Hematopoietic multipotent progenitor cell treated with erythropoietin and hydrocortisone succinate and interleukin-3 and kit ligand, for 15 days (in vitro differentiated cells): ENCODE results near the gene TRPV3.
"Not testable (repeated sequence)": the region's sequence is repeated elsewhere in the genome, so short reads cannot be mapped to it uniquely, and the experiment has no call there.

ENCODE experiments used
- DNase-seq: peaks from one replicate; pipeline ENCODE4 v3.0.0-alpha.2; 2015; ENCODE audit warnings: low spot score

Gene TRPV3

DNA sequence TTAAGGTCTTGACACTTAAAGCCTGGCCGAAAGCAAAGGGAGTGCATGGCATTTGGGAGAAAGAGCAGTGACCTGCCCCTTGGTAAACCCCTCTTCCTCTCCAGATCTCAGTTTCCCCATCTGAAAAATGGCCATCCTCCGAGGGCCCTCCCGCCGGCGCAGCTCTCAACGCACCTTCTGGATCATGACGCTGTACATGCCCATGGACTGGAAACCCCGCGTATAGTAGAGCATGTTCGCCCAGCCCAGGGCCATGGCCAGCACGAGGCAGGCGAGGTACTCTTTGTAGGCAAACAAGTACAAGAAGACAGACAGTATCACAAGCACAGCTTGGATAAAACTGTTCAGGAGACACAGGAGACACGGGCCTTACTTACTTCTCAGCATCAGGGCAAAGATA is 33.6 kb downstream of the TRPV3 start:
- no peak for DNase-seq

DNA sequence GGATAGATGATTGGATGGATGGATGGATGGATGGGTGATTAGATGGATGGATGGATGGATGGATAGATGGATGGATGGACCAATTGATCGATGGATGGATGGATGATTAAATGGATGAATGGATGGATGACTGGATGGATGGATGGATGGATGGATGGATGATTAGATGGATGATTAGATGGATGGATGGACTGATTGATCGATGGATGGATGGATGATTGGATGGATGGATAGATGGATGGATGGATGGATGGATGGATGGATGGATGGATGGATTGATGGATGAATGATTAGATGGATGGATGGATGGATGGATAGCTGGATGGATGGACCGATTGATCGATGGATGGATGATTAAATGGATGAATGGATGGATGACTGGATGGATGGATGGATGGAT is 38.1 kb downstream of the TRPV3 start:
- DNase-seq, result not testable (repeated sequence)

DNA sequence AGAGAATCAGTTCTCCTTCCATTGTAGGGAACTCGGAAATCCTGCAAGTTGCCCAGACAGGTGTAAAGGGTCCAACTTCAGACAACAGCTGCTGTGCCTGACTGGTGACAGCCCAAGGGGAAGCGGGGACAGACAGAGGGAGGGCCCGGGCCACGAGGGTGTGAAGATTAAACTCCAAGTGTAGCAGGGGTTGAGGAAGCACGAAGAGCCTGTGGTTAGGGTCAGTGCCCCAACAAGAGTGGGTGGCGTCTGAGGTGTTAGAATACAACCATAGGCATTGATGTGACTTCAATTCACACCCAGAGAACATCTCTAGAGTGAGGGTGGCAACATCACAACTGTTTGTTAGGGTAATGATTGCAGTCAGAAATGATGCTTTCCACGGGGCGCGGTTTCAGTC is 42.7 kb downstream of the TRPV3 start:
- DNase-seq, result no peak

DNA sequence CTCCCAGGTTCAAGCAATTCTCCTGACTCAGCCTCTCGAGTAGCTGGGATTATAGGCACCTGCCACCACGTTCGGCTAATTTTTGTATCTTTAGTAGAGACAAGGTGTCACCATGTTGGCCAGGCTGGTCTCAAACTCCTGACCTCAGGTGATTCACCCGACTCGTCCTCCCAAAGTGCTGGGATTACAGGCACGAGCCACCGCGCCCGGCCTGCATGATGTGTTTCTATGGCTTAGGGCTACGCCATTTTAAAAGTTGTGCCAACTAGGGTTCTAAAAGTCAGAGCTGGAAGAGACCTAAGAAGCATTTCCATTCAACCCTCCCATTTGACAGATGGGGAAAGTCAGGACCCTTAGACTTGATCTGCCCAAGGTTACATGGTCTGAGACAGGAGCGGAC is 43.4 kb downstream of the TRPV3 start:
- DNase-seq, result not testable (repeated sequence)

DNA sequence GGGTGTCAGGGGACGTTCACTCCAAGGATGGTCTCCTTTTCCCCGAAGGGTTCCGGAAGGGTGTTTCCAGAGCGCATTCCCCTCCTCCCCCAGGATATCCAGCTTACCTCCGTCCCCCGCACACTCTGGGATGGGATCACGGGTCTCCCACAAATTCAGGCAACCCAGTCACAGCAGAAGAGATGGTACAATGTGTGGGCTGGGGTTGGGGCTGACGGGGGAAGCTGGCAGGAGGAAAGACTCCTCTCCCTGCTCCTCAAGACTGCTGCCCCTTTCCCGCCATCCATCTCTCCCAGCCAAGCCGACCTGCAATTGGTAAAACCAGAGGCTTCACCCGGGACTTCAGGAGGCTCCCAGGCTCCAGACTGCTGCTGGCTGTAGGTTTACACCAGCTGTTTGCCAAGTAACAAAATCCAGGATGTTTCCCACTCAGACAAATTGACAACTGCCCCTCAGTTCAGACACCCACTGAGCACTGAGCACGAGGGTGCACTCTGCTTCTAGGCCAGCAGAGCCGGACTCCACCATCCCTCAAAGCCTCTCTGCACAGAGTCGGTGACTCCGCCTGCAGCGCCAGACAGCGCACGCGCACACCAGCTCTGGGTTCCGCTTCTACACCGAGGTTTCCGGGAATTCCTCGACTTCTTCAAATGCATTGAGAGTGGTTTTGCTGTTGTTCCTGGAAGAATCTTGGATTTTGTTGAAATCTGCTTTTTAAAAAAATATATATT is 44.1 kb downstream of the TRPV3 start:
- no peak for DNase-seq

DNA sequence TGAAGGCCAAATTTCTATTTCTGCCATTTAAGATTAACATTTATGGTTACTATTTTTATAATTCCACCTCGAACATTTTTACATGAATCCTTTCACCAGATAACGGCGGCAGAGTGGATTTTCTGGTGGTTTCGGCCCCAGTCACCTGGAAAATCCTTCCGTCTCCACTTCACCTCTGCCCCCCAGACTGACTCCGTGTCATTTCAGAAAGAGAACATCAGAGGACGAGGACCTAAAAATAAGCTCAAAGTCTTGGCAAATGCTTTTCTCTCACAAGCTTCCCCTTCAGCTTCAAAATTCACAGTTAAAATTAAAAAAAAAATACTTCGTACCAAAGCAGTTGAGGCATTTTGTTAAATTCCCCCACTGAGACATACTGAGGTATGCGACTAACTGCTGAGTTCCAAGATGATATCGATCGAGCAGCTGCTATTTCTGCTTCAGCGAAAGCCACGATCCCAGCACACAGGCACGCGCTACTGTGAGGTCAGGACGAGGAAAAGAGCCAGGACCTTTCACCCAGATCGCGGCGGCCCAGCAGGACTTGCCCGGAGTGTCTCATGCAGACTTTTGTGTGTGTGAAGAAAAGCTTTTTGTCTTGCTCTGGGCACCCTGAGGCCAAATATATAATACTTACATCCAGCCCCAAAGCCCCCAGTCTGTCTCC is 45.0 kb downstream of the TRPV3 start:
- DNase-seq, result no peak

DNA sequence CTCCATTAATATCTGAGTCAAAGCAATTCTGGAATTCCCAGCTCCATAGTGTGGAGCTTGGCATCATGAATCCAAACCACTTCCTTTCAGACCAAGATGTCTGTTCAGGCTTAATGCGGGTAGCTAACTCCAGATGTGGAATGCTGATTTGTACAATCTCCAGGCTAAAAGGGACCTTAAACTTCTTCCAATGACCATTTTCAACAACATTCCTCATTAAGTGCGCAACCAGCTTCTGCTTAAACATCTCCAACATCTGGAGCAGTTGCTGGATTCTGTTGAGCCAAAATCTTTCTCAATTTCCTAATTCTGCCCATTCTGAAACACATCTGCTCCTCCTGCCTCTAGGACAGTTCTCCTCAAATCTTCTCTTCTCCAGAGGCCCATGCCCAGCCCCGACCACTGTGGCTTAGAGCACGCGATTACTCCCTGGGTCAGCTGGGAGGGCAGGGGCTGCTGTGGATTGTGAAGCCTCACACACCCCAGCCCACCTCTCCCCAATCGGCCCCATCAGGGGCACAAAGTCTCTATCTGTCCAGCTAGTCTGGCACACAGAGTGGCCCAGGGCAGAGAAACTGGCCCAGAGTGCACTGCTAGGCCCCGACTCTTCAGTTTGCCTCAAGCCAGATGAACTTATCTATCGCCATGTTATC is 45.6 kb downstream of the TRPV3 start:
- no peak for DNase-seq

DNA sequence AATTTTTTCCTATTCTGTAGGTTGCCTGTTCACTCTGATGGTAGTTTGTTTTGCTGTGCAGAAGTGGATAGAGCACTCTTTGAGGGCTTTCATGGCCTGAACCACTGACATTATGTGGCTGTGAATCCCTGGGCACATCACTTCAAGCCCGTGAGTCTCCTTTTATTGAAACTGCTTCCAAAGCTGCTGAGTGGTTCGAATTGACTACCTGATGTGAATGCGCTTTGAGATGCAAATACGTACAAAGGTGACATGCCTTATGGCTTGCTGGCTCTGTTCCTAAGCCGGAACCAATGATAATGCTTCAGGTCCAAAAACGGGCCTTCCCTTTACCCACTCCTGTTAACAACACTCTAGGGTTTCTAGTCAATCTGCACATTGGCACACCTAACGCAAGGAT is 47.5 kb downstream of the TRPV3 start:
- no peak for DNase-seq

DNA sequence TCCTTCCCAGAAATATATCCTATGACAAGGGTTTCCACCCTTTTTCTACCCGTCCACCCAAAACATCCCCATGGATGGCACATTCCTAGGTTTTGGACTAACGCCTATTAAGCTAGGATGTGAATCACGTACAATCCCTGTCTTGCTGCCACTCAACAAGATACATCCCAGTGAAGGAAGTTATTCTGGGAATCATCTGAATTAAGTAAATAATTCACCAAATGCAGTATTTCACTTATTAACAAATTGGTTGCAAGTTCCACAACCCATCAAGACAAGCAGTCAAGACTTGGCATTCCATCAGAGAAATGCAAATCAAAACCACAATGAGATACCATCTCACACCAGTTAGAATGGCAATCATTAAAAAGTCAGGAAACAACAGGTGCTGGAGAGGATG is 49.7 kb downstream of the TRPV3 start:
- no peak for DNase-seq

DNA sequence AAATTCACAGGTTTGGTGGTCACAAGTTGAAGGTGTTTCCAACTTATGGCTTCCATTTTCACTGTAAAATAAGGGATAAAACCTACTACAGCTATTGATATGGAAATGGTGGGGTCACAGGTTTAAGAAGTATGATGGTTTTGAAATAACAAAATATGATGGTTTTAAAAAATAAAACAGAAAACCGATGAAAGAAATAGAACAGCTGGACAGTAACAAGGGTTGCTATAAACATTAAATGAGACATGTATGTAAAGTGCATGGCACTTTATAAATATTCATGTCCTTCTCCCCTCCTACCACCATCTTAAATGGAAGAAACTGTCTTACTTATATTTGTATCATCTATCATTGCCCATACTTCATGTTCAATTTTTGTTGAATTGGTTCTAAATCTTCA is 50.5 kb downstream of the TRPV3 start:
- DNase-seq, result no peak

DNA sequence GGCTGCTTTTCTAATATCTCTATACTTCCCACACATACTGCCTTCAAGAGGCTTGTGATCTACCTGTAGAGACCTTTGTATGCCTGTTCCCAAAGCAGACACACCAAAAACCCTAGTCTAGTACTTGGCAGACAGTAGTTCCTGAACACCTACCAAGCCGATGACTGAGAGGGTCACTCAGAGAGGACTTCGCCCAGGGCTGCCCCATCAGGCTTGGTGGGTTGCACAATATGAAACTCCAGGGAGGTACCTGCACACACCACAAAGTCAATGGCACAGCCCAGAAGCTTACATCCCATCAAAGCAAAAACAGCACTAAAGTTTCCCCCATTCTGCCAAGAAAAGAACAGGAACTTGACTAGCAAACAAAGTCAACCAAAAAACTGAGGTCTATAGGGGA is 51.6 kb downstream of the TRPV3 start:
- DNase-seq, result no peak

DNA sequence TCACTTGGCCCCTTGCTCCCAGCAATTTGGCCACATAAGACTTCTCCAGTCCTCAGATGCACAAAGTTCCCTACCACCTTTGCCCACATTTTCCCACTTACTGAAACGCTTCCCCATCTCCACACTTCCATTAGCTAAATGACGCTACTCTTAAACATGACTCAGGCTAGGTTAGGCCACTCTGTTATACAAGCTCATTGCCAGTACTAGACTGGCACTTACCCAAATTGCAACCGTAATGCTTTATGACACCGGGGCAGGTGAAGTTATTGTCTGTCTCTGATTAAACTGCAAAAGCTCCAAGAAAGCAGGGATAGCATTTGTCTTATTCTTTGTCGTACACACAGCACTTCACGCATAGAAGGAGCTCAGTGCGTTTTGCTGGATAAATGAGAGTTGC is 52.6 kb downstream of the TRPV3 start:
- DNase-seq, result no peak

DNA sequence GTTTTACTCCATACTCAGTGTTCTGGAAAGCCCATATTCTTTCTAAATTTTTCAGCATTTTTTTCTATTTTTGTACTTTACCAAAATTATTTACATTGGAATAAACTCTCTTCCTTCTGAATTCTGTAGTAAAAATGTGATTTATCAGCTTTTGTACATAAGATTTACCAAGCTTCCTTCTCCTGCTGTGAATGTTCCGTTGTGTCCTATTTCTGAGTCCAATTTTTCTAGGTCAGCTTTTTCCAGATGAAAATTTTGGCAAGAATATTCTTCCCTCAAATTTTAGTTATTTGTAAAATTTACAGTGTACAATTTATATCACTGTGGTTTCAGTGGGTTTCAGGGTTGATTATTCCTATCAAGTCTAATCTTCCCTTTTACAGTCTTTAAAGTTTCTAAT is 54.3 kb downstream of the TRPV3 start:
- DNase-seq, result no peak

DNA sequence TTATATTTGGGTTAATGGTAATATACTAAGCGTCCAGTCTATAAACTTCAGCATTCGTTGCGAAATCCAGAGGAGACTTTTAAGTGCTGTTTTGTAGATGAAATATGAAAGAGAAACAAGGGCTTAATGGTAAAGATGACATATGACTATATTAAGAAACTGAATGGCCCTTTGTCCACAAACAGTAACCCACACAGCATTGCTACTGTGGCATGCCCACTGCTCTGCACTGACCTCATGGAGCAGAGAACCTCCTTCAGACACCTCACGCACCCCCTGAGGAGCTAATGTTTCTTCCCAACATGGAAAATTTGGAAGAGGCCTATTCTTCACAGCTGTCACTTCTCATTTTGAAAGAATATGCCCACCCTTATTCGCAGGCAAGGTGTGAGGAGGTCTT is 55.1 kb downstream of the TRPV3 start:
- no peak for DNase-seq

DNA sequence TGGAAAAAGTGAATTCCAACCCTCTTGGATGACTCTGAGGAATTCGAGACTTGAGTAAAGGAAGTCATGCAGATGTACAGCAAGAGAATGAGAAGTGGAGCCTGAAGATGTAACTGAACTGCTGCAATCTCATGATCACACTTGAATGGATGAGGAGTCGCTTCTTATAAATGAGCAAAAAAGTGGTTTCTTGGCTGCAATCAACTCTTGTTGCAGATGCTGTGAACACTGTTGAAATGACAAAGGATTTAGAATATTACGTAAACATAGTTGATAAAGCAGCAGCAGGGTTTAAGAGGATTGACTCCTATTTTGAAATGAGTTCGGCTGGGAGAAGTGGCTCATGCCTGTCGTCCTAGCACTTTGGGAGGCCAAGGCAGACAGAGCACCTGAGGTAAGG is 56.3 kb downstream of the TRPV3 start:
- no peak for DNase-seq

DNA sequence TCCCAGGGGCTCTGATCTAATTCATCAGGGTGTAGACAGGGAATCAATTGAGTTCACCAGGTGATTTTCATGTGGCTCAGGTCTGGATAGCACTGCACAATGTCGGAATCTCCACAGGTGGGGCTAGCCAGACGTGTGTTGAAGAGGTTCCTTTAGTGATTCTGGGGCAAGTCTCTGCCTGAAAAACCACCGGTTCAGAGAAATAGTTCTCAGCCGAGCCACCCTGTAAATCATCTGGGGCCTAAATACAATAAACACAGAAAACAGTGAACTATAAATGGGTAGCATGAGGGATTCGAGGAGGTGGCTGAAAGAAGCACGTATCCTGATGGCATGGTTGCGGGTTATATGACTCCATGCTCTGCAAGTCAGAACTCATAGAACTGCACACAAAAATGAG is 60.5 kb downstream of the TRPV3 start:
- DNase-seq, result no peak

DNA sequence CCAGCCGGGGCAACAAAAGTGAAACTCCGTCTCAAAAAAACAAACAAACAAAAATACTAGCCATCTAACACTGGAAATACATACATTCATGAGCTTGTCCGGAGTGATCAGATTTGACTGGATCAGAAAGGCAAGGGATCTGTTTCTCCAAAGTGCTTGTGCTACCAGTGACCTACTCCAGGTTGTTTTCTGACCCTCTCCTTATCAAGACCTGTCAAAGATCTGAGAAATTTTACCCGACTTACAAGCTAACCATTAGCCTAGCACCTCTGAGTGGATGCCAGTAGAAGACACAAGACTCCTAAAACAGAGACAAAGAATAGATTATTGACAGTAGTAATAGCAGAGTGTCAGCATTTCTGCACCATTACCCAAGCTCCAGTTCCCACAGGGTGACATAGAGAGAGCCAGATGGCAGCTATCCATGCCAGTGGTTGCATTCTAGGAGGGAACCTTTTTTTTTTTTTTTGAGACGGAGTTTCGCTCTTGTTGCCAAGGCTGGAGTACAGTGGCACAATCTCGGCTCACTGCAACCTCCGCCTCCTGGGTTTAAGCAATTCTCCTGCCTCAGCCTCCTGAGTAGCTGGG is 72.0 kb downstream of the TRPV3 start:
- DNase-seq, result no peak

DNA sequence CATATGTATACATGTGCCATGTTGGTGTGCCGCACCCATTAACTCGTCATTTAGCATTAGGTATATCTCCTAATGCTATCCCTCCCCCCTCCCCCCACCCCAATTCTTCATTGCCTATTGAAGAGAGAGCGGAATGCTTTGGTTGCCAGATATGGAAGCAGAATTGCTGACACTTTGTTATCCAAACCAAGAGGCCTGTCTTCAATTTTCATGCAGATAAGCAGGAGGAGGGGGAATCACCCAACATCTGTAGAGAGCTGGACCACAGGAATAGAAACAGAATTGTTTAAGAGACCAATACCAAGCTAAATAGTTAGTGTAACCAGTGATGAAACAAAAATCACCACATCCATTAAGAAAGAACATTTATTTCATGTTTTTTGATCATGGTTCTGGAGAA is 74.8 kb downstream of the TRPV3 start:
- DNase-seq, result no peak

DNA sequence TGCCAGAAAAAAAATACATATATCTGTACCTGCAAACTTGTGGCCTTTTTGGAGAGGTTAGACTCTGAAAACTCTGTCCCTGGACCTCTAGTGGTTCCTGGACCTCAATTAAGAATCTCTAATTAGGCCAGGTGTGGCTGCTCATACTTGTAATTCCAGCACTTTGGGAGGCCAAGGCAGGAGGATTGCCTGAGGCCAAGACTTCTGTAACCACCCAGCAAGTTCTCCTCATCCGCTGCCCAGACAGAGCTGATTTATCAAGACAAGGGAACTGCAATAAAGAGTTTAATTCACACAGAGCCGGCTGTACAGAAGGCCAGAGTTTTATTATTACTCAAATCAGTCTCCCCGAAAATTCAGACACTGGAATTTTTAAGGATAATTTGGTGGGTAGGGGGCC is 77.6 kb downstream of the TRPV3 start:
- no peak for DNase-seq

DNA sequence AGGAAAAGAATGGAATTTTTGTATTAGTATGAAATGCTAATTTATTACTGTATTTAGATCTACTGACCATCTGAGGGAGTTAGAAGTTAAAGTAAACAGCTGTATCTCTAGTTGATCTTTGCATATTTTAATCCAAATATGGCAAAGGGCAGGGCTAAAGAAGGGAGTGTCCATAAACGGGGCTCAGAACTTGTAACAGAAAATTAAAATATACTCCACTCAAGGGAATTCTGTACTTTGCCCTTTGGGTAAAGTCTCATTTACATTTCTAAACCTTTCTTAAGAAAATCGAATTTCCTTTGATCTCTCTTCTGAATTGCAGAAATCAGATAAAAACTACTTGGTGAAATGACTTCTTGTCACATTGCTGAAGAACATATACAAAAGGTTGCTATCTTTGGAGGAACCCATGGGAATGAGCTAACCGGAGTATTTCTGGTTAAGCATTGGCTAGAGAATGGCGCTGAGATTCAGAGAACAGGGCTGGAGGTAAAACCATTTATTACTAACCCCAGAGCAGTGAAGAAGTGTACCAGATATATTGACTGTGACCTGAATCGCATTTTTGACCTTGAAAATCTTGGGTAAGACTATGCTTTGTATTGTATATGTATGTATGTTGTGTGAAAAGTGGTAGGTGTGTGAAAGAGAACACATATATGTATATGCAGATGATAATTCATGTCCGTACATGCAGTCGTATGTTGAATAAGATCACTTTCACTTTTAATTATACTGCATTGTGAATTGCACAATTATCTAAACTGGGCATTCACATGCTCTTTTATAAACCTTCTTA is 81.6 kb downstream of the TRPV3 start, which contains the start of gene ASPA:
Gene ASPA, plus strand, starts transcription at position 186 of the 799 bp plus-strand sequence. Its CDS starts 163 bp downstream, at position 349.
- DNase-seq, result no peak

DNA sequence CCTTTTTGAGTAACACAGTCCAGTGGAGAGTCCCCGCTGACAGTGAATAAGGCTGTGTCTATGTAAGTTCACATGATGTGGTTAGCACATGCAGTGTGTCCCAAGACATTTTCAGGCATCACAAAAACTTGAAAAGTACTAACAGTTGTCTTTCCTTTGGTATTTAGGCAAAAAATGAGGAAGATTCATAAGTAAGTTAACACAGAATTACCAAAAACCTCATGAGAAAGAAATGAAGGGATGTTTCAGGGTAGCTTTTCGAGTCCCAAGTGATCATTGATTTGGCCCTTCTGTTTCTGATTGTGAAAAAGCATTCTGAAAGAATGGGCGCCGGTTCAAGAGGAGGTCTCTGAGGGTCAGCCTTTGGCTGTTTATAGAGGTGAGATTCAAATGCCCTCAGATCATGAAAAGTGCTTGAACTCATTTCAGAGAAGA is 82.3 kb downstream of the TRPV3 start:
- DNase-seq, result no peak

DNA sequence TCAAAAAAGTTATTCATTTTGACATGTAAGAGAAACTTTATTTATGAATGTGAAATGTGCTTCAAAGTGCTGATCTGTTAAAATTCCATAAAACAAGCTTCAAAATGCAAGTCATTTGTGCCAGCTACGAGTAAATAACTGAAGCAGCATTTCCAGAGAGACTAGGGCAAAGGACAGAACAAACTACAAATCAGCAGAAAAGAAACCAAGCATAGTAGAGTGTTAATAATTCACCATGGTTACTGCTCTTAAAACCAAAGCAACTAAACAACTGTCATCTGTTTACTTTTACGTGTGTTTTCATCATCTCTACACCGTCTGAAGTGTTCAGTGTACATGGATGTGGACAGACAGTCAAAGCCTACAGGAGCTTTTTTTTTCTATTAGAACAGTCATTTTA is 83.4 kb downstream of the TRPV3 start:
- no peak for DNase-seq
